ENCODE data around the gene IFFO2. TPM values are rescaled to one million over a fixed set of nuclear protein-coding genes. Genes with fewer than 3 reads are reported as not detected.

Gene IFFO2
- total and polyA plus RNA-seq, 2 donors (not counting 3 experiments of a cell fraction or from before 2014, with no cell fraction given) = 31.1 to 31.3 TPM

GRCh38 chr1:18886003-18886335 lies 70.5 kb downstream of the IFFO2 start:
- TF ChIP-seq POLR2A (IDR thresholded peaks at IDR 0.05; ENCODE audit: low read depth, low read length) (no peak), EZH2 (IDR thresholded peaks at IDR 0.05; ENCODE audit: borderline replicate concordance, low read depth, low read length, severe bottlenecking) (no peak), FOS (IDR thresholded peaks at IDR 0.05; ENCODE audit: borderline replicate concordance, insufficient read depth, low read length) (no peak), JUN (IDR thresholded peaks at IDR 0.05; ENCODE audit: borderline replicate concordance, insufficient read depth, insufficient read length, low read depth) (no peak), POLR2AphosphoS5 (IDR thresholded peaks at IDR 0.05; ENCODE audit: insufficient read depth, low read depth, low read length) (no peak), GATA2 (IDR thresholded peaks at IDR 0.05; ENCODE audit: insufficient read depth, insufficient read length, low read depth, low read length) (no peak), MYC (IDR thresholded peaks at IDR 0.05; ENCODE audit: low read depth, low read length) (no peak), CTCF (IDR thresholded peaks at IDR 0.05; ENCODE audit: extremely low read depth in 1 of 2, insufficient read depth in 1 of 2, low read depth in 1 of 2, low read length in 2 of 2) (no peak)
- TF ChIP-seq, protein P1, sequence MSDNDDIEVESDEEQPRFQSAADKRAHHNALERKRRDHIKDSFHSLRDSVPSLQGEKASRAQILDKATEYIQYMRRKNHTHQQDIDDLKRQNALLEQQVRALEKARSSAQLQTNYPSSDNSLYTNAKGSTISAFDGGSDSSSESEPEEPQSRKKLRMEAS (IDR thresholded peaks at IDR 0.05; ENCODE audit: insufficient read depth, insufficient read length) = no peak
- no peak overlapping the region for H3K9ac ChIP-seq (replicated peaks; ENCODE audit: extremely low read depth, insufficient read depth, low read length)
- H3K4me1 ChIP-seq (ENCODE audit: control insufficient read depth, extremely low read depth, insufficient read depth, low read length) = no peaks in the 10 kb centered on the region
- H3K36me3 ChIP-seq (ENCODE audit: control insufficient read depth in 2 of 2, extremely low read depth in 1 of 2, insufficient read depth in 2 of 2, low read length in 2 of 2) = peaks cover 0 to 4% of the 10 kb centered on the region in 2 experiments
- POLR2A ChIA-PET = no interaction called here
- CTCF ChIA-PET = interaction anchor here (0.5 to 5.2 kb wide), 5 partner anchors 10 to 218 kb away, joined by 3 to 114 read pairs (median 34); no protein-coding TSS in a partner anchor
- H3K9me1 ChIP-seq (replicated peaks; ENCODE audit: control insufficient read depth, extremely low read depth, insufficient read depth, low read length) = no peaks in the 10 kb centered on the region
- no TSS peak for BruUV-seq (replicated peaks)
- no peak overlapping the region for H2AFZ ChIP-seq (ENCODE audit: low read depth, low read length)
- H3K27me3 ChIP-seq (ENCODE audit: control insufficient read depth in 2 of 2, insufficient read depth in 2 of 2, low read length in 2 of 2) = no peaks in the 10 kb centered on the region
- H3K79me2 ChIP-seq (ENCODE audit: control insufficient read depth, insufficient read depth, low read length) = no peaks in the 10 kb centered on the region
- intact Hi-C loops (cut with micrococcal nuclease) = no loop called here
- DNase-seq (ENCODE audit: low read depth, low spot score) = no peak
- H3K4me2 ChIP-seq (ENCODE audit: insufficient read depth, low read length) = no peak overlapping the region
- no peaks in the 10 kb centered on the region for H3K9me3 ChIP-seq (replicated peaks; ENCODE audit: control insufficient read depth, insufficient read depth, low read length)
- H3K27ac ChIP-seq (ENCODE audit: insufficient read depth, low read depth, low read length) = no peak overlapping the region
- no peak for FAIRE-seq
- H3K4me3 ChIP-seq (replicated peaks in 1 of 3; ENCODE audit: insufficient read depth in 1 of 3, low read depth in 1 of 3, low read length in 3 of 3) = no peak overlapping the region
- dilution Hi-C loops (cut with MboI; ENCODE audit: extremely low pct_ligation_motif_present, low sequenced_read_pairs) = no loop called here
- no peaks in the 10 kb centered on the region for H4K20me1 ChIP-seq (replicated peaks; ENCODE audit: control insufficient read depth, extremely low read depth, insufficient read depth, low read length)
